ENCODE results near the gene SOAT1. TPM values are rescaled to one million over a fixed set of nuclear protein-coding genes. Genes with fewer than 3 reads are reported as not detected.

The SOAT1 gene
- total and polyA plus RNA-seq, 10 of the 15 experiments (the other 5 are each of a cell fraction or from before 2014, with no cell fraction given): 8.6 to 68.5 (median 22.3) TPM

- RAD21 ChIA-PET (ENCODE audit: unreplicated experiment): interaction anchor here (0.7 kb wide), 1 partner anchor 392 kb away, joined by 4 read pairs; no protein-coding TSS in a partner anchor
- FAIRE-seq (no peak), DNase-seq (ENCODE audit: low read depth, low spot score) (no peak), ATAC-seq (no peak)
- Histone ChIP-seq H3K27me3 (replicated peaks in 1 of 2; ENCODE audit: control insufficient read depth in 2 of 2, insufficient read depth in 2 of 2, low read length in 1 of 2) (0 out of 4 replicates have a peak, but pooled peaks cover 0 to 2% of the 10 kb centered on the region in 2 experiments), H3K4me3 (no peak overlapping the region), H3K27ac (ENCODE audit: control insufficient read depth, insufficient read depth) (no peak overlapping the region), H4K20me1 (ENCODE audit: control insufficient read depth, insufficient read depth) (no peaks in the 10 kb centered on the region), H2AFZ (ENCODE audit: control insufficient read depth, low read depth, low read length) (no peak overlapping the region), H3K9ac (ENCODE audit: control insufficient read depth, insufficient read depth, low read length) (no peak overlapping the region), H3K4me1 (ENCODE audit: control insufficient read depth, insufficient read depth, low read length) (no peaks in the 10 kb centered on the region), H3K79me2 (ENCODE audit: control insufficient read depth, insufficient read depth, low read length) (no peaks in the 10 kb centered on the region), H3K9me3 (replicated peaks; ENCODE audit: control insufficient read depth, insufficient read depth, low read length) (no peaks in the 10 kb centered on the region; the same call in 2 of the 3 replicates), H3K36me3 (ENCODE audit: control insufficient read depth in 2 of 2, insufficient read depth in 2 of 2, low read length in 1 of 2) (no peaks in the 10 kb centered on the region), H3K4me2 (ENCODE audit: control insufficient read depth, insufficient read depth) (no peak overlapping the region)
- CTCF ChIA-PET: interaction anchor here (0.6 to 0.8 kb wide), 4 partner anchors 27 to 889 kb away, joined by 3 to 4 read pairs (median 3); no protein-coding TSS in a partner anchor
- 77% methylated on average over 5 of the region's 5 CpGs for WGBS (ENCODE audit: insufficient coverage, insufficient replicate concordance, low lambda C conversion rate, missing lambda C conversion rate)
- intact Hi-C loops (cut with micrococcal nuclease; ENCODE audit: unreplicated experiment): no loop called here
- POLR2A ChIA-PET: interaction anchor here (0.6 kb wide), 2 partner anchors 624 to 751 kb away, joined by 3 read pairs; no protein-coding TSS in a partner anchor
- SMC1A ChIA-PET (ENCODE audit: uncharacterized antibody, unreplicated experiment): no interaction called here
- in situ Hi-C loops (cut with MboI): no loop called here
- TF ChIP-seq ZNF207 (IDR thresholded peaks at IDR 0.05; ENCODE audit: borderline replicate concordance): no peak
- BruUV-seq (replicated peaks): no TSS peak
Observed at GRCh38 chr1:179278920-179279319, 14.7 kb upstream of the SOAT1 start.

DNA sequence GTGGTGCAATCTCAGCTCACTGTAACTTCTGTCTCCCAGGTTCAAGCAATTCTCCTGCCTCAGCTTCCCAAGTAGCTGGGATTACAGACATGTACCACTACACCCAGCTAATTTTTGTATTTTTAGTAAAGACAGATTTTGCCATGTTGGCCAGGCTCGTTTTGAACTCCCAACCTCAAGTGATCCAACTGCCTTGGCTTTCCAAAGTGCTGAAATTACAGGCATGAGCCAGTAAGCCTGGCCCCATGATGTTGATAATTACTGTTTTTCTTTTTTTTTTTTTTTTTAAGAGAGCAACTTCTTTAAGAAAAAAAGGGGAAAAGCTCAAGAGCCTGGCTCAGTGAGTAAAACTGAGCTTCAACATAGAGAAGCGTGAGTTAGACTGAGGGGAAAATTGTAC lies 9.6 kb upstream of the SOAT1 start:
- Histone ChIP-seq H3K4me1 (ENCODE audit: control insufficient read depth, insufficient read depth, low read length) (no peaks in the 10 kb centered on the region), H3K36me3 (ENCODE audit: control insufficient read depth in 2 of 2, insufficient read depth in 2 of 2, low read length in 1 of 2) (no peaks in the 10 kb centered on the region), H4K20me1 (ENCODE audit: control insufficient read depth, insufficient read depth) (no peaks in the 10 kb centered on the region), H3K4me2 (ENCODE audit: control insufficient read depth, insufficient read depth) (no peak overlapping the region), H3K27ac (ENCODE audit: control insufficient read depth, insufficient read depth) (no peak overlapping the region), H3K27me3 (replicated peaks in 1 of 2; ENCODE audit: control insufficient read depth in 2 of 2, insufficient read depth in 2 of 2, low read length in 1 of 2) (0 out of 4 replicates have a peak, but pooled peaks cover 0 to 2% of the 10 kb centered on the region in 2 experiments), H3K79me2 (ENCODE audit: control insufficient read depth, insufficient read depth, low read length) (no peaks in the 10 kb centered on the region), H2AFZ (ENCODE audit: control insufficient read depth, low read depth, low read length) (no peak overlapping the region), H3K9ac (ENCODE audit: control insufficient read depth, insufficient read depth, low read length) (no peak overlapping the region), H3K9me3 (replicated peaks; ENCODE audit: control insufficient read depth, insufficient read depth, low read length) (no peaks in the 10 kb centered on the region; the same call in 2 of the 3 replicates), H3K4me3 (no peak overlapping the region)
- no TSS peak for BruUV-seq (replicated peaks)
- FAIRE-seq: no peak
- ATAC-seq: no peak
- WGBS (ENCODE audit: insufficient coverage, insufficient replicate concordance, low lambda C conversion rate, missing lambda C conversion rate): 39% methylated on average over 2 of the region's 2 CpGs
- POLR2A ChIA-PET: no interaction called here
- TF ChIP-seq ATF7 (IDR thresholded peaks at IDR 0.05; ENCODE audit: low read depth) (no peak), CBX3 (IDR thresholded peaks at IDR 0.05; ENCODE audit: borderline replicate concordance, low read depth) (no peak)
- RAD21 ChIA-PET (ENCODE audit: unreplicated experiment): interaction anchor here (0.7 to 1.0 kb wide), 3 partner anchors 89 to 163 kb away, joined by 3 to 4 read pairs (median 3); no protein-coding TSS in a partner anchor
- CTCF ChIA-PET: interaction anchor here (0.7 to 1.6 kb wide), 5 partner anchors 11 to 116 kb away, joined by 3 to 6 read pairs (median 3); partner anchors contain the start of gene SOAT1
- in situ Hi-C loops (cut with MboI) (no loop called here), intact Hi-C loops (cut with micrococcal nuclease; ENCODE audit: unreplicated experiment) (no loop called here)
- DNase-seq (ENCODE audit: low read depth, low spot score): no peak
- SMC1A ChIA-PET (ENCODE audit: uncharacterized antibody, unreplicated experiment): interaction anchor here (0.9 to 3.1 kb wide), 3 partner anchors 11 to 66 kb away, joined by 3 to 8 read pairs (median 3); no protein-coding TSS in a partner anchor
